ENCODE measurements around the gene DCAF7. TPM values are rescaled to one million over a fixed set of nuclear protein-coding genes. Genes with fewer than 3 reads are reported as not detected.
A peak's percentile ranks its signal among the peaks of the same experiment; 100 is the strongest.

DCAF7 gene
- total RNA-seq, 4 donors from 2014 or later = 32.2 to 65.3 (median 48.9) TPM

GRCh38 chr17:63544467-63545301 lies 5.6 kb upstream of the DCAF7 start:
- Histone ChIP-seq H3K27ac (no peak overlapping the region), H3K4me1 (peaks cover 0 to 8% (median 0%) of the 10 kb centered on the region in 4 donors), H3K36me3 (no peaks in the 10 kb centered on the region), H3K27me3 (no peaks in the 10 kb centered on the region), H3K4me3 (no peak overlapping the region), H3K9me3 (no peaks in the 10 kb centered on the region)
- TF ChIP-seq POLR2A (IDR thresholded peaks at IDR 0.05) = no peak
- no peak for TF ChIP-seq CTCF (IDR thresholded peaks at IDR 0.05)
- DNase-seq = no peak

GRCh38 chr17:63546308-63547082 lies 3.8 kb upstream of the DCAF7 start:
- TF ChIP-seq POLR2A (IDR thresholded peaks at IDR 0.05) = no peak
- TF ChIP-seq CTCF (IDR thresholded peaks at IDR 0.05) = no peak
- Histone ChIP-seq H3K27me3 (no peaks in the 10 kb centered on the region), H3K27ac (no peak overlapping the region), H3K4me1 (peaks cover 0 to 9% (median 0%) of the 10 kb centered on the region in 4 donors), H3K36me3 (no peaks in the 10 kb centered on the region), H3K4me3 (no peak overlapping the region), H3K9me3 (no peaks in the 10 kb centered on the region)
- no peak for DNase-seq

- H3K27ac ChIP-seq = no peak overlapping the region
- H3K27me3 ChIP-seq = no peaks in the 10 kb centered on the region
Observed at GRCh38 chr17:63547083-63547523, 3.2 kb upstream of the DCAF7 start.

GRCh38 chr17:63549289-63549945 lies 860 bp upstream of the DCAF7 start:
- peak in 1 of 3 donors; percentile 31 for DNase-seq
- no peaks in the 10 kb centered on the region for H3K9me3 ChIP-seq
- peaks cover 0 to 34% (median 8%) of the 10 kb centered on the region in 4 donors for H3K4me1 ChIP-seq
- peak overlapping the region; percentile 80 to 96 (median 92) for H3K27ac ChIP-seq
- H3K27me3 ChIP-seq = no peaks in the 10 kb centered on the region
- TF ChIP-seq CTCF (IDR thresholded peaks at IDR 0.05) (no peak), POLR2A (IDR thresholded peaks at IDR 0.05) (no peak)
- peak overlapping the region; percentile 39 to 97 (median 90) for H3K4me3 ChIP-seq
- H3K36me3 ChIP-seq = no peaks in the 10 kb centered on the region

More at GRCh38 chr17:63547083-63547523, 3.2 kb upstream of the DCAF7 start:
- no peak overlapping the region for H3K4me3 ChIP-seq
- peaks cover 0 to 12% (median 1%) of the 10 kb centered on the region in 4 donors for H3K4me1 ChIP-seq
- H3K9me3 ChIP-seq = no peaks in the 10 kb centered on the region
- DNase-seq = no peak
- TF ChIP-seq POLR2A (IDR thresholded peaks at IDR 0.05) (no peak), CTCF (IDR thresholded peaks at IDR 0.05) (no peak)
- H3K36me3 ChIP-seq = no peaks in the 10 kb centered on the region

Data from Peyer's patch (tissue), 4 donors.